ENCODE measurements around the gene SNCA. TPM values are rescaled to one million over a fixed set of nuclear protein-coding genes. Genes with fewer than 3 reads are reported as not detected.

Gene SNCA
- polyA plus RNA-seq, 2 of the 4 experiments (the other 2 are of a cell fraction), result 0.13 to 0.37 TPM

DNA sequence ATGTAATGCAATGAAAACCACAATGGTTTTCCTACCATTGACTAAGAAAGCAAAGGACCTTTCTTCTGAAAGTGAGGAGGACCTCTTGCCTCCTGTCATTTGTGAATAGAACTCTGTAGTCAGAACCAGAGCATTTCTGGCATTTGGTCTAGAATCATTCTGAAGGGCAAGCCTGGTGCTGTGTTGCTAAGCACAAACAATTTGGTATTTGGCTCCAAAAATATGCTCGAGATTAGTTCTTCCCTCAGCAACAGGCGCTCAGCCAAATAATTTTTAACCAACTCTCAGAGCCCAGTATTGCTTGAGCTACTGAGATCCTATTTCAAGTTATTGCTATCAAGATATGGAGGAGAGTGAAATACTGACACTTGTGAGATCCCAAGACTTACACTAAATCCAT is 71.0 kb downstream of the SNCA start (continued):
- TF ChIP-seq, protein P1, sequence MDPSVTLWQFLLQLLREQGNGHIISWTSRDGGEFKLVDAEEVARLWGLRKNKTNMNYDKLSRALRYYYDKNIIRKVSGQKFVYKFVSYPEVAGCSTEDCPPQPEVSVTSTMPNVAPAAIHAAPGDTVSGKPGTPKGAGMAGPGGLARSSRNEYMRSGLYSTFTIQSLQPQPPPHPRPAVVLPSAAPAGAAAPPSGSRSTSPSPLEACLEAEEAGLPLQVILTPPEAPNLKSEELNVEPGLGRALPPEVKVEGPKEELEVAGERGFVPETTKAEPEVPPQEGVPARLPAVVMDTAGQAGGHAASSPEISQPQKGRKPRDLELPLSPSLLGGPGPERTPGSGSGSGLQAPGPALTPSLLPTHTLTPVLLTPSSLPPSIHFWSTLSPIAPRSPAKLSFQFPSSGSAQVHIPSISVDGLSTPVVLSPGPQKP (IDR thresholded peaks at IDR 0.05; ENCODE audit: low read depth, low read length), result no peak

- ATAC-seq (no peak), FAIRE-seq (no peak), DNase-seq (ENCODE audit: low read depth in 1 of 2, low spot score in 1 of 2) (no peak)
- Histone ChIP-seq H3K4me2 (no peak overlapping the region), H3K4me3 (no peak overlapping the region), H3K9me3 (no peaks in the 10 kb centered on the region), H3K4me1 (no peaks in the 10 kb centered on the region), H3K27ac (no peak overlapping the region)
- 9% methylated on average over 2 of the region's 2 CpGs for WGBS (ENCODE audit: missing lambda C conversion rate)
- CTCF ChIA-PET, result no interaction called here
- POLR2A ChIA-PET, result no interaction called here
- TF ChIP-seq SREBF2 (IDR thresholded peaks at IDR 0.05), result no peak
- no peak for TF ChIP-seq HOXB13 (CRISPR knock-in tag; IDR thresholded peaks at IDR 0.05; ENCODE audit: low read depth)
- TF ChIP-seq MAZ (IDR thresholded peaks at IDR 0.05; ENCODE audit: borderline replicate concordance, low read depth, low read length), result no peak
- TF ChIP-seq MAX (IDR thresholded peaks at IDR 0.05), result no peak
- TF ChIP-seq, protein P2, sequence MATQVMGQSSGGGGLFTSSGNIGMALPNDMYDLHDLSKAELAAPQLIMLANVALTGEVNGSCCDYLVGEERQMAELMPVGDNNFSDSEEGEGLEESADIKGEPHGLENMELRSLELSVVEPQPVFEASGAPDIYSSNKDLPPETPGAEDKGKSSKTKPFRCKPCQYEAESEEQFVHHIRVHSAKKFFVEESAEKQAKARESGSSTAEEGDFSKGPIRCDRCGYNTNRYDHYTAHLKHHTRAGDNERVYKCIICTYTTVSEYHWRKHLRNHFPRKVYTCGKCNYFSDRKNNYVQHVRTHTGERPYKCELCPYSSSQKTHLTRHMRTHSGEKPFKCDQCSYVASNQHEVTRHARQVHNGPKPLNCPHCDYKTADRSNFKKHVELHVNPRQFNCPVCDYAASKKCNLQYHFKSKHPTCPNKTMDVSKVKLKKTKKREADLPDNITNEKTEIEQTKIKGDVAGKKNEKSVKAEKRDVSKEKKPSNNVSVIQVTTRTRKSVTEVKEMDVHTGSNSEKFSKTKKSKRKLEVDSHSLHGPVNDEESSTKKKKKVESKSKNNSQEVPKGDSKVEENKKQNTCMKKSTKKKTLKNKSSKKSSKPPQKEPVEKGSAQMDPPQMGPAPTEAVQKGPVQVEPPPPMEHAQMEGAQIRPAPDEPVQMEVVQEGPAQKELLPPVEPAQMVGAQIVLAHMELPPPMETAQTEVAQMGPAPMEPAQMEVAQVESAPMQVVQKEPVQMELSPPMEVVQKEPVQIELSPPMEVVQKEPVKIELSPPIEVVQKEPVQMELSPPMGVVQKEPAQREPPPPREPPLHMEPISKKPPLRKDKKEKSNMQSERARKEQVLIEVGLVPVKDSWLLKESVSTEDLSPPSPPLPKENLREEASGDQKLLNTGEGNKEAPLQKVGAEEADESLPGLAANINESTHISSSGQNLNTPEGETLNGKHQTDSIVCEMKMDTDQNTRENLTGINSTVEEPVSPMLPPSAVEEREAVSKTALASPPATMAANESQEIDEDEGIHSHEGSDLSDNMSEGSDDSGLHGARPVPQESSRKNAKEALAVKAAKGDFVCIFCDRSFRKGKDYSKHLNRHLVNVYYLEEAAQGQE (IDR thresholded peaks at IDR 0.05), result no peak
- no peak for TF ChIP-seq CBX2 (IDR thresholded peaks at IDR 0.05; ENCODE audit: borderline replicate concordance, low read depth)
- TF ChIP-seq FOXS1 (CRISPR knock-in tag; IDR thresholded peaks at IDR 0.05), result no peak
- TF ChIP-seq, protein P1 (IDR thresholded peaks at IDR 0.05; ENCODE audit: low read depth, low read length), result no peak
- TF ChIP-seq, protein P3, sequence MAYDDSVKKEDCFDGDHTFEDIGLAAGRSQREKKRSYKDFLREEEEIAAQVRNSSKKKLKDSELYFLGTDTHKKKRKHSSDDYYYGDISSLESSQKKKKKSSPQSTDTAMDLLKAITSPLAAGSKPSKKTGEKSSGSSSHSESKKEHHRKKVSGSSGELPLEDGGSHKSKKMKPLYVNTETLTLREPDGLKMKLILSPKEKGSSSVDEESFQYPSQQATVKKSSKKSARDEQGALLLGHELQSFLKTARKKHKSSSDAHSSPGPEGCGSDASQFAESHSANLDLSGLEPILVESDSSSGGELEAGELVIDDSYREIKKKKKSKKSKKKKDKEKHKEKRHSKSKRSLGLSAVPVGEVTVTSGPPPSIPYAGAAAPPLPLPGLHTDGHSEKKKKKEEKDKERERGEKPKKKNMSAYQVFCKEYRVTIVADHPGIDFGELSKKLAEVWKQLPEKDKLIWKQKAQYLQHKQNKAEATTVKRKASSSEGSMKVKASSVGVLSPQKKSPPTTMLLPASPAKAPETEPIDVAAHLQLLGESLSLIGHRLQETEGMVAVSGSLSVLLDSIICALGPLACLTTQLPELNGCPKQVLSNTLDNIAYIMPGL (CRISPR knock-in tag; IDR thresholded peaks at IDR 0.05; ENCODE audit: borderline replicate concordance), result no peak
- TF ChIP-seq, protein P4, sequence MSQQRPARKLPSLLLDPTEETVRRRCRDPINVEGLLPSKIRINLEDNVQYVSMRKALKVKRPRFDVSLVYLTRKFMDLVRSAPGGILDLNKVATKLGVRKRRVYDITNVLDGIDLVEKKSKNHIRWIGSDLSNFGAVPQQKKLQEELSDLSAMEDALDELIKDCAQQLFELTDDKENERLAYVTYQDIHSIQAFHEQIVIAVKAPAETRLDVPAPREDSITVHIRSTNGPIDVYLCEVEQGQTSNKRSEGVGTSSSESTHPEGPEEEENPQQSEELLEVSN (IDR thresholded peaks at IDR 0.05; ENCODE audit: borderline replicate concordance, low read depth), result no peak
- no peak for TF ChIP-seq FOSL2 (IDR thresholded peaks at IDR 0.05)
- no peak for TF ChIP-seq FOSL2 (CRISPR knock-in tag; IDR thresholded peaks at IDR 0.05)
- TF ChIP-seq, protein P5, sequence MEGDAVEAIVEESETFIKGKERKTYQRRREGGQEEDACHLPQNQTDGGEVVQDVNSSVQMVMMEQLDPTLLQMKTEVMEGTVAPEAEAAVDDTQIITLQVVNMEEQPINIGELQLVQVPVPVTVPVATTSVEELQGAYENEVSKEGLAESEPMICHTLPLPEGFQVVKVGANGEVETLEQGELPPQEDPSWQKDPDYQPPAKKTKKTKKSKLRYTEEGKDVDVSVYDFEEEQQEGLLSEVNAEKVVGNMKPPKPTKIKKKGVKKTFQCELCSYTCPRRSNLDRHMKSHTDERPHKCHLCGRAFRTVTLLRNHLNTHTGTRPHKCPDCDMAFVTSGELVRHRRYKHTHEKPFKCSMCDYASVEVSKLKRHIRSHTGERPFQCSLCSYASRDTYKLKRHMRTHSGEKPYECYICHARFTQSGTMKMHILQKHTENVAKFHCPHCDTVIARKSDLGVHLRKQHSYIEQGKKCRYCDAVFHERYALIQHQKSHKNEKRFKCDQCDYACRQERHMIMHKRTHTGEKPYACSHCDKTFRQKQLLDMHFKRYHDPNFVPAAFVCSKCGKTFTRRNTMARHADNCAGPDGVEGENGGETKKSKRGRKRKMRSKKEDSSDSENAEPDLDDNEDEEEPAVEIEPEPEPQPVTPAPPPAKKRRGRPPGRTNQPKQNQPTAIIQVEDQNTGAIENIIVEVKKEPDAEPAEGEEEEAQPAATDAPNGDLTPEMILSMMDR (IDR thresholded peaks at IDR 0.05), result no peak
- TF ChIP-seq TFCP2L1 (CRISPR knock-in tag; IDR thresholded peaks at IDR 0.05), result no peak
- no peak for TF ChIP-seq KDM5A (IDR thresholded peaks at IDR 0.05)
- TF ChIP-seq RARB (CRISPR knock-in tag; IDR thresholded peaks at IDR 0.05), result no peak
- TF ChIP-seq ATOH8 (CRISPR knock-in tag; IDR thresholded peaks at IDR 0.05; ENCODE audit: low read depth), result no peak
- TF ChIP-seq RCOR1 (IDR thresholded peaks at IDR 0.05; ENCODE audit: low read depth, low read length), result no peak
- TF ChIP-seq BCL3 (IDR thresholded peaks at IDR 0.05), result no peak
Measured at GRCh38 chr4:89765528-89765927, 71.4 kb downstream of the SNCA start.
